WI38 (cell line): Measurements from ENCODE around the gene PWWP2A.

ENCODE experiments used
- H3K4me3 ChIP-seq: 2 replicates; pipeline ENCODE4 v1.5.1; 2011; ENCODE audit warnings: low read depth, mild to moderate bottlenecking, control low read depth, low read length
- TF ChIP-seq, protein P1 (sequence below): IDR thresholded peaks from 2 replicates; pipeline ENCODE4 v1.5.1; 2012; ENCODE audit warnings: low read depth, mild to moderate bottlenecking, control low read depth, low read length

Gene PWWP2A

DNA sequence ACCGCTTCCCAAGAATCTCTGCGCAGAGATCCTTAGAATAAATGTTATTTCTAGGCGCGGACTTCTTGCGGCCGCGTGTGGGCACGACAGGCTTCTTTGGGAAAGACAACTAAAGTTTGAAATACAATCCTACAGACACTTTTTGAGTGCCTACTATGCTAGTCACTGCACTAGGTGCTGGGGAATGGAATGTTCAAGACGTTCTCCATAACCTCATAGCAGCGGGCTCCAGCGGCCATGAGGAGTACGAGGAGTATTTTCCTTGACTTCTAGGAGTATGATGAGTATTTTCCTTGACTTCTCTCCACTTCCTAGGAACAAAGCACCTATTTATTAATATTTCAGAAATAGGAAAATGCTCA, 636 bp upstream of the PWWP2A start:
- H3K4me3 ChIP-seq = no peak overlapping the region
- TF ChIP-seq, protein P1, sequence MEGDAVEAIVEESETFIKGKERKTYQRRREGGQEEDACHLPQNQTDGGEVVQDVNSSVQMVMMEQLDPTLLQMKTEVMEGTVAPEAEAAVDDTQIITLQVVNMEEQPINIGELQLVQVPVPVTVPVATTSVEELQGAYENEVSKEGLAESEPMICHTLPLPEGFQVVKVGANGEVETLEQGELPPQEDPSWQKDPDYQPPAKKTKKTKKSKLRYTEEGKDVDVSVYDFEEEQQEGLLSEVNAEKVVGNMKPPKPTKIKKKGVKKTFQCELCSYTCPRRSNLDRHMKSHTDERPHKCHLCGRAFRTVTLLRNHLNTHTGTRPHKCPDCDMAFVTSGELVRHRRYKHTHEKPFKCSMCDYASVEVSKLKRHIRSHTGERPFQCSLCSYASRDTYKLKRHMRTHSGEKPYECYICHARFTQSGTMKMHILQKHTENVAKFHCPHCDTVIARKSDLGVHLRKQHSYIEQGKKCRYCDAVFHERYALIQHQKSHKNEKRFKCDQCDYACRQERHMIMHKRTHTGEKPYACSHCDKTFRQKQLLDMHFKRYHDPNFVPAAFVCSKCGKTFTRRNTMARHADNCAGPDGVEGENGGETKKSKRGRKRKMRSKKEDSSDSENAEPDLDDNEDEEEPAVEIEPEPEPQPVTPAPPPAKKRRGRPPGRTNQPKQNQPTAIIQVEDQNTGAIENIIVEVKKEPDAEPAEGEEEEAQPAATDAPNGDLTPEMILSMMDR = no peak

DNA sequence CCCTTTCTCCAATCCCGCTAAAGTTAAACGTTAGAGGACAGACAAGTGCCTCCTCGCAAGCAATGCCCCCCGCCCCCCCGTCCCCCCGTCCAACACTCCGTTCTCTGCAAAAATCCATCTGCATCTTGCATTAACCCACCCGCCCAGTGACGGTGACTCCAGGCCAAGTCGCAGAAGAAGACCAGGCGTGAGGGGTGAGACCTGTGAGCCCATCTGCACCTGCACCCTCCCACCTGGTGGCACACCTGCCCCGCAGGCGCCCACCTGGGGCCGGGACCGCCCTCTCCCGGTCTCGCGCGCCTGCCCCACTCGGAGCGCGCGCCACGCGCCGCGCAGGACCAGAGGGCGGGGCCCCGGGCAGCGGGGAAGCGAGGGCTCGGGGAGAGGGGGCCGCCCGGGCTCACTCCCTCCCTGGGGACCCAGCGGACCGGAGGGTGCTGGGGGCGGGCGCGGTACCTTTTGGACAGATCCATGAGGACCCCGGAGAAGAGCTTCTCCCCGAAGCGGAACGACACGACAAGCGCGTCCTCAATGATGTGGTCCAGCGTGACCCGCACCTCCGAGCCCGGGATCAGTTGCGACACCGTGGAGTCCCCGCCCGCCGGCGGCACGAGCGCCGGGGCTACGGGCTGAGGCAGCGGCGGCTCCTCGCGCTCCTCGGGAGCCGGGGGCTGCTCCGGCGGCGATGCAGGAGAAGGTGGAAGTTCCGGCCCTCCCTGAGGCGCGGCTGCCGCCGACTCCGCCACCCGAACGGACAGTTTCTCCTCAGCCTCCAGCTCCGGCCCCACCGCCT, 705 bp downstream of the PWWP2A start:
- H3K4me3 ChIP-seq = peak overlapping the region; percentile 90
- TF ChIP-seq, protein P1 = no peak

DNA sequence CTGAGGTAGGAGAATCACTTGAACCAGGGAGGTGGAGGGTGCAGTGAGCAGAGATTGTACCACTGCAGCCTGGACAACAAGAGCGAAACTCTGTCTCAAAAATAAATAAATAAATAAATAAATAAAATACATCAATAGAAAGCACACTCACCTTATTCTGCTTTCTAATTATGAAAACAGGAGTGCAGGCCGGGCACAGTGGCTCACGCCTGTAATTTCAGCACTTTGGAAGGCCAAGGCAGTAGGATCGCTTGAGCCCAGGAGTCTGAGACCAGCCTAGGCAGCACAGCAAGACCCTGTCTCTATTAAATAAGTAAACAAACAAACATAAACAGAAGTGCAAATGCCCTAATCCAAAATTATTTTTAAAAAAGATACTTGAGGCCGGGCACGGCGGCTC, 2.3 kb downstream of the PWWP2A start:
- no peak overlapping the region for H3K4me3 ChIP-seq

DNA sequence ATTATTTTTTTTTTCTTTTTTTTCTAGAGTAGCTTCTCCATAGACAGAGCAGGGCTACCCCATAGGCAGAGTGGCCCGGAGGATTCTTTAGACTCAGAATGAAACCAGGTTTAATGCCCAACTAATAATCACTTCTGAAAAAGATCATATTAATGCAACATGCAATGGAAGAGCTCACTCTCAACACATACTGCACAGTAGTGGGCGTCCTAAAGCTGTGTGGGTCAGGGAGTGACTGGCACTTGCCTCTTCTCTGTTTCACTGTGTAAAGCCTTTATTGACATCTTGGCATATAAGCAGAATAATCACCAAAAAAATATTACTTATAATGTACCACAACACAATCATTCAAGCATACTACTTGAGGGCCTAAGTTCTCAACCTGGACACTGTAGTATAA, 11.1 kb downstream of the PWWP2A start:
- TF ChIP-seq, protein P1 = no peak
- no peak overlapping the region for H3K4me3 ChIP-seq

More for the DNA sequence above, 2.3 kb downstream of the PWWP2A start:
- TF ChIP-seq, protein P1 = no peak

DNA sequence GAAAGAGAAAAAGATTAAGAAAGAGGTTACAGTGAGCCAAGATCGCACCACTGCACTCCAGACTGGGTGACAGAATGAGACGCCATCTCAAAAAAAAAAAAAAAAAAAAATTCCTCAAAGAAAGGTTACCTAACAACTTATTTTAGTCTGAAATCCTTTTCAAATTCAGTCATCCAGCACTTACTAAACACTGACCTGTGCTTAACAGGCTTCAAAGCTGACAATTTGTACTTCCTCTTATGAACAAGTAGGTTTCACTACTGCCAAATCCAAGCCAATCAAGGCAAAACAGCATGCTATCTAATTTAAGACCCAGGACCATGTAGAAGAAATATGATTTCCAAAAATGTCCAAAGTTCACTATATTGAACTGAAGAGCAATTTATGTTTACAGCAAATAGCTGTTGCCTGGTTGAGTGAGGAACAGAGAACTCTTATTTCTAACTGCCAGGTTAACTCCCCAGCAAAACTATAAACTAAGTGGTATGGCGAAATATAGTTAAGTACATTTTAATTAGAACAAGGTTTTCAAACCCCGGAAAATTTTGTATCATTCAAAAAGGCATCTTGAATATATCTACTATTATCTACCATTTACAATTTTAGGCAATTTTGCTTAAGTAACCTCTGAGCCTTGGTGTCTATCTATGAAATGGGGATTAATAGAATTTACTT, 13.4 kb downstream of the PWWP2A start:
- TF ChIP-seq, protein P1 = no peak
- H3K4me3 ChIP-seq = no peak overlapping the region

DNA sequence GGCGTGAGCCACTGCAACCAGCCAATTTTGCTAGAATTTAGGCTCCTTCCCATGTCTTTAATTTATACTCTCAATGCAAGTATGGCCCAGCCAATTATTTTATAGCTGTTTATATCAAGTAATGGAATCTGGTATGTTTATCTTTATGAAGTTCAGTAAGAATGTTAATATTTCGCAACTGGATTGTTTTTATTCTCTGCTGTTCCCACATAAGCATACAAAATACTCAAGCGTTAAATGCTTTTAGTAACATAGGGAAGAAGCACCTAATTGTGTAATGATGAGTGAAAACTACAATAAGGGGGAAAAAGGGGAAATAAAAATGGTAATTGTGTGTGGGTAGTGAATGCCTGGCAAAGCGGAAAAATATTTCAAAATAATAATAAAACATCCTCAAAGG, 21.3 kb downstream of the PWWP2A start:
- TF ChIP-seq, protein P1 = no peak
- H3K4me3 ChIP-seq = no peak overlapping the region

DNA sequence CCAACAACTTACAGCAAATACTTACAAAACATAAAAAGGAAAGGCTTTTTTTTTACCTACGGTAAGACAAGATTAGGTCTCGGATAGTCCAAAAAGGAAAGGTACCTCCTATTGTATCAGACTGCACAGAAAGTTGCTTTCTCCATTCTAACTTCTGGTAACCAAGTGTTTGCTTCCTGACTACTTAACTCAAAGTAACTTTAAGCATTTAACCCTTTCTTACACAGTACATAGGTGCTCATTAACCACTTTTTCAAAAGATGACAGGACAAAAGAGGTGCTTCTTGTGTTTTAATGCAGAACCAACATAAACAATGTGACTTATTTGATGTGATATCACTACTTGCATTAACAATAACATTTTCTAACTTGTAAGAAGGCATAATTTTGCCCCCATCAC, 23.1 kb downstream of the PWWP2A start:
- no peak overlapping the region for H3K4me3 ChIP-seq
- TF ChIP-seq, protein P1 = no peak
